HL-60 (cell line): ENCODE results near the gene STT3B.

Source experiments
- DNase-seq, 2 experiments: peaks; one replicate each; pipeline ENCODE4 v3.0.0-alpha.2; 2010 to 2020; ENCODE audit warnings: low read depth in 1 of 2, low spot score in 1 of 2
- H3K27ac ChIP-seq: fragments of 250-450 bp; sonication (Bioruptor Pico); replicated peaks from 2 replicates; pipeline ENCODE4 v1.5.1; 2020; ENCODE audit warnings: mild to moderate bottlenecking, moderate library complexity
- H3K27me3 ChIP-seq: fragments of 250-450 bp; sonication (Bioruptor Pico); 2 replicates; pipeline ENCODE4 v1.5.1; 2021; ENCODE audit warnings: mild to moderate bottlenecking, moderate library complexity; ENCODE audit not compliant: insufficient read depth, poor library complexity, severe bottlenecking
- H3K4me3 ChIP-seq: replicated peaks from 2 replicates; pipeline ENCODE4 v1.5.1; 2011; ENCODE audit warnings: mild to moderate bottlenecking, control low read depth, low read length; ENCODE audit not compliant: insufficient read depth
- CTCF ChIP-seq: IDR thresholded peaks from one replicate; pipeline ENCODE4 v1.5.1; 2011; ENCODE audit warnings: low read length, control low read depth, inconsistent platforms; ENCODE audit not compliant: insufficient read depth
- GABPA ChIP-seq: IDR thresholded peaks from 2 replicates; pipeline ENCODE4 v1.6.1; 2012; ENCODE audit warnings: low read depth
- POLR2AphosphoS5 ChIP-seq: IDR thresholded peaks from 2 replicates; pipeline ENCODE4 v1.6.1; 2012; ENCODE audit warnings: low read depth
- SPI1 ChIP-seq: IDR thresholded peaks from 2 replicates; pipeline ENCODE4 v1.6.1; 2012; ENCODE audit warnings: low read depth, mild to moderate bottlenecking, borderline replicate concordance
- TF ChIP-seq, protein P1 (sequence below): IDR thresholded peaks from 2 replicates; pipeline ENCODE4 v1.6.1; 2012; ENCODE audit warnings: low read depth; ENCODE audit not compliant: insufficient replicate concordance

Gene STT3B

DNA sequence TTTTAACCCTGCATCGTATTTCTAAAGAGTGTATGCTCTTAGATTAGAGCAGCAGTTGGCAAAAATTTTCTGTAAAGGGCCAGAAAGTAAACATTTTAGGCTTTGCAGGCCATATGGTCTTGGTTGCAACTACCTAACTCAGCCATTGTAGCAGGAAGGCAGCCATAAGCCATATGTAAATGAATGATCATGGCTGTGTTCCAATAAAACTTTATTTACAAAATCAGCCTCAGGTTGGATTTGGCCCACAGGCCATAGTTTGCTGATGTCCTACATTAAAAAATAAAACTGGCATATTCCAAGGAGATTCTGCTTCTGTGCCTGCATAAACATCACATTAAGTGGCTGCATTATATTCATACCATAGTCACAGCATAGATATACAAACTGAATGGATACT lies 134.9 kb downstream of the STT3B start:
- Histone ChIP-seq H3K27ac (no peak overlapping the region), H3K4me3 (no peak overlapping the region), H3K27me3 (no peaks in the 10 kb centered on the region)
- TF ChIP-seq CTCF (no peak), SPI1 (no peak), POLR2AphosphoS5 (no peak), GABPA (no peak)
- TF ChIP-seq, protein P1, sequence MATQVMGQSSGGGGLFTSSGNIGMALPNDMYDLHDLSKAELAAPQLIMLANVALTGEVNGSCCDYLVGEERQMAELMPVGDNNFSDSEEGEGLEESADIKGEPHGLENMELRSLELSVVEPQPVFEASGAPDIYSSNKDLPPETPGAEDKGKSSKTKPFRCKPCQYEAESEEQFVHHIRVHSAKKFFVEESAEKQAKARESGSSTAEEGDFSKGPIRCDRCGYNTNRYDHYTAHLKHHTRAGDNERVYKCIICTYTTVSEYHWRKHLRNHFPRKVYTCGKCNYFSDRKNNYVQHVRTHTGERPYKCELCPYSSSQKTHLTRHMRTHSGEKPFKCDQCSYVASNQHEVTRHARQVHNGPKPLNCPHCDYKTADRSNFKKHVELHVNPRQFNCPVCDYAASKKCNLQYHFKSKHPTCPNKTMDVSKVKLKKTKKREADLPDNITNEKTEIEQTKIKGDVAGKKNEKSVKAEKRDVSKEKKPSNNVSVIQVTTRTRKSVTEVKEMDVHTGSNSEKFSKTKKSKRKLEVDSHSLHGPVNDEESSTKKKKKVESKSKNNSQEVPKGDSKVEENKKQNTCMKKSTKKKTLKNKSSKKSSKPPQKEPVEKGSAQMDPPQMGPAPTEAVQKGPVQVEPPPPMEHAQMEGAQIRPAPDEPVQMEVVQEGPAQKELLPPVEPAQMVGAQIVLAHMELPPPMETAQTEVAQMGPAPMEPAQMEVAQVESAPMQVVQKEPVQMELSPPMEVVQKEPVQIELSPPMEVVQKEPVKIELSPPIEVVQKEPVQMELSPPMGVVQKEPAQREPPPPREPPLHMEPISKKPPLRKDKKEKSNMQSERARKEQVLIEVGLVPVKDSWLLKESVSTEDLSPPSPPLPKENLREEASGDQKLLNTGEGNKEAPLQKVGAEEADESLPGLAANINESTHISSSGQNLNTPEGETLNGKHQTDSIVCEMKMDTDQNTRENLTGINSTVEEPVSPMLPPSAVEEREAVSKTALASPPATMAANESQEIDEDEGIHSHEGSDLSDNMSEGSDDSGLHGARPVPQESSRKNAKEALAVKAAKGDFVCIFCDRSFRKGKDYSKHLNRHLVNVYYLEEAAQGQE: no peak
- no peak for DNase-seq

DNA sequence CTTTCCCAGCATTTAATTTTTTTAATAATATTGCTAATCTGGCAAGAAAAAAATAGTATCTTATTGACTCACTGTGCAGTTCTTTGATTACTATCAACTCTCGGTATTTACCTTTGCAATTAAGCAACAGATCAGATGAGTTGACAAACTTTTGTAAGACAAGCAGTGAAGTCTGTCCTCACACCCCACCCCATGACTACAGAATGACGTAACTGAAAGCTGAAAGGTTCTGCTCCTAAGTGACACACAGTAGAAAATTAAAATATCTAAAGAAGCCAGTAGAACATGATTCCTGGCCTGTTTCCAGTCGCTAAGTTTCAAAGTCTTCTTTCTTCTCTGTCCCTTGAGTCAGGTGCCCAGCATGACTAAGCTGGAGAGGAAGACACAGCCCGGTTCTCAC lies 135.5 kb downstream of the STT3B start:
- Histone ChIP-seq H3K4me3 (no peak overlapping the region), H3K27ac (peak overlapping the region; percentile 25; the same call in 1 of the 2 replicates), H3K27me3 (no peaks in the 10 kb centered on the region)
- DNase-seq: peak; percentile 20 to 68
- TF ChIP-seq CTCF: no peak

DNA sequence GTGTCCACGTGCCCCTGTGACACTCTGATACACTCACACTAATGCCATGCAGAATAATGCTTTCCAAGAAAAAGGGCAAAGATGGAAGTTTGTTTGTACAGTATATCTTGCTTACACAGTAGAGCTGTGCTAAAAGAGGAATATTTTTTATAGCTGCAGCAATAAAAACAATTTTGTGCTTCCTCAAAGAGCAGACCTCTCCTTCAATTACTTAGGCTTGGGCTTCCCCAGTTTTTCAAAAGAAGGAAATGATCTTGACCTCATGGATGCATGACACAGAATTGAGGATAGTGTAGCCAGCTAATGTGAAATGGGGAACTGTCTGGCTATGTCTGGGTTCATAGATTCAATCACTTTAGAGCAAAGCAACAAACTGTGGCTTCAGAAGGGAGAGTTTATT lies 137.4 kb downstream of the STT3B start:
- TF ChIP-seq SPI1: peak; percentile 83; the same call in 1 of the 2 replicates
- TF ChIP-seq POLR2AphosphoS5: no peak
- DNase-seq: peak in 1 of 2 experiments; percentile 31
- no peak overlapping the region for H3K4me3 ChIP-seq
- H3K27me3 ChIP-seq: no peaks in the 10 kb centered on the region
- H3K27ac ChIP-seq: no peak overlapping the region

GRCh38 chr3:31670722-31671121 lies 138.0 kb downstream of the STT3B start:
- no peaks in the 10 kb centered on the region for H3K27me3 ChIP-seq
- H3K27ac ChIP-seq: no peak overlapping the region
- no peak for DNase-seq
- TF ChIP-seq, protein P1: no peak
- no peak overlapping the region for H3K4me3 ChIP-seq

DNA sequence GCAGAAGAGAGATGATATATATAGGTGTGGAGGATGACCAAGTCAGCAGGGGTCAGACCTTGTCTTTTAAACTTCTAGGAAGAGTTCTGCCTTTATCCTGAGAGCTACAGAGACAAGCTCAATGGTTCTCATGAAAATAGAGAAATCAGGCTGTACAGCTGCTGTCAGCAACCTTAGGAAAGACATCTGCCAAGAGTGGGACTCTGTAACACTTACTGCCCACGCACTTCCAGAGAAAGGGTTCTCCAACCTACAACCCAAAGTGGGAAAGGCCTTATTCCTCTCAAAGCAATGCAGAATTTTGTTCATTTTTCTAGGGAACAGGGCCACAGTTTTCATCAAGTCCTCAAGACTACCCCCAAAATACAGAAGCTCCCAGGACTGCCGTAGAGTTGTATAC lies 138.7 kb downstream of the STT3B start:
- no peak for DNase-seq

More for the DNA sequence above, 138.7 kb downstream of the STT3B start:
- no peak overlapping the region for H3K27ac ChIP-seq
- H3K27me3 ChIP-seq: no peaks in the 10 kb centered on the region
- no peak for TF ChIP-seq GABPA
- no peak for TF ChIP-seq POLR2AphosphoS5
- TF ChIP-seq SPI1: no peak
- TF ChIP-seq, protein P1: no peak
- TF ChIP-seq CTCF: no peak
- H3K4me3 ChIP-seq: no peak overlapping the region
